ENCODE results near the gene FUT7.

FUT7 gene

GRCh38 chr9:136980669-136981478 lies 51.0 kb downstream of the FUT7 start:
- no peak for DNase-seq
